Measurements from ENCODE around the gene RYK. TPM values are rescaled to one million over a fixed set of nuclear protein-coding genes. Genes with fewer than 3 reads are reported as not detected.

The RYK gene
- total RNA-seq, 1 experiment from 2014 or later = 76.1 TPM

DNA sequence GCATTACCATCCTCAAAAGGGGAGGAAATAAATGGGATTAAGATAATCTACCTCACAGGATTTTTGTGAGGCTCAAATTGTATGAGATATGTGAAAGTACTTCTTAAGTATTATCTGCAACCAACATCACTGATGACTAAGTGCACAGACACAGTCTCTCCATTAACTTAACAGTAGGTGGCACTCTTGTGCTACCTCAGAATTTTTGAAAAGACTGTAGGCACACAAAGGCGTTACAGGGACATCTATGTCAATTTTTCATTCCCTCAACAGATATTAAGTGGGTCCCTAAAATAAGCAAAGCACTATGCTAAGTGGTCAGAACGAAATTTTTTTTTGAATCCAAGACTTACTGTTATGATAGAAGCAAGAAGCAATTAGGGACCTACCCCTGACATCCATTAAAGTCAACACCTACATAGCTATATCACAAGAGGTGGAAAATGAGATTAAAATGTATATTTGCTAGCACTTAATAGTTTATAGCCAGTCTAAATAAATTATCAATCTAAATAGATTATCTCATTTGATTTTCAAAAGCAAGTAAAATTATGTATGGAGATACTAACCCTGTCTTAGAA is 52.9 kb downstream of the RYK start:
- peak overlapping the region; percentile 20 for H3K27ac Mint-ChIP-seq (ENCODE audit: low read depth, unreplicated experiment)
- H3K27me3 Mint-ChIP-seq (ENCODE audit: insufficient read depth, unreplicated experiment) = no peaks in the 10 kb centered on the region
- H3K4me3 Mint-ChIP-seq (ENCODE audit: unreplicated experiment) = no peak overlapping the region
- TF ChIP-seq, protein P1, sequence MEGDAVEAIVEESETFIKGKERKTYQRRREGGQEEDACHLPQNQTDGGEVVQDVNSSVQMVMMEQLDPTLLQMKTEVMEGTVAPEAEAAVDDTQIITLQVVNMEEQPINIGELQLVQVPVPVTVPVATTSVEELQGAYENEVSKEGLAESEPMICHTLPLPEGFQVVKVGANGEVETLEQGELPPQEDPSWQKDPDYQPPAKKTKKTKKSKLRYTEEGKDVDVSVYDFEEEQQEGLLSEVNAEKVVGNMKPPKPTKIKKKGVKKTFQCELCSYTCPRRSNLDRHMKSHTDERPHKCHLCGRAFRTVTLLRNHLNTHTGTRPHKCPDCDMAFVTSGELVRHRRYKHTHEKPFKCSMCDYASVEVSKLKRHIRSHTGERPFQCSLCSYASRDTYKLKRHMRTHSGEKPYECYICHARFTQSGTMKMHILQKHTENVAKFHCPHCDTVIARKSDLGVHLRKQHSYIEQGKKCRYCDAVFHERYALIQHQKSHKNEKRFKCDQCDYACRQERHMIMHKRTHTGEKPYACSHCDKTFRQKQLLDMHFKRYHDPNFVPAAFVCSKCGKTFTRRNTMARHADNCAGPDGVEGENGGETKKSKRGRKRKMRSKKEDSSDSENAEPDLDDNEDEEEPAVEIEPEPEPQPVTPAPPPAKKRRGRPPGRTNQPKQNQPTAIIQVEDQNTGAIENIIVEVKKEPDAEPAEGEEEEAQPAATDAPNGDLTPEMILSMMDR (IDR thresholded peaks at IDR 0.05; ENCODE audit: unreplicated experiment) = peak; percentile 83
- intact Hi-C loops (cut with micrococcal nuclease) = loop anchor here (1.0 to 5.0 kb wide), 4 partner anchors 15 to 277 kb away; no protein-coding TSS in a partner anchor
- DNase-seq (ENCODE audit: unreplicated experiment) = peak; percentile 76
- peaks cover 39% of the 10 kb centered on the region for H3K36me3 Mint-ChIP-seq (ENCODE audit: insufficient read depth, unreplicated experiment)
- ChIA-PET CTCF (interaction anchor here (0.5 to 12.3 kb wide), 35 partner anchors 10 to 379 kb away, joined by 3 to 248 read pairs (median 4); no protein-coding TSS in a partner anchor), POLR2A (interaction anchor here (1.1 kb wide), 2 partner anchors 9 to 281 kb away, joined by 3 to 5 read pairs; no protein-coding TSS in a partner anchor)
- BruUV-seq (replicated peaks) = no TSS peak
- no peaks in the 10 kb centered on the region for H3K9me3 Mint-ChIP-seq (ENCODE audit: unreplicated experiment)
- H3K4me1 Mint-ChIP-seq (ENCODE audit: insufficient read depth, unreplicated experiment) = peaks cover 29% of the 10 kb centered on the region

DNA sequence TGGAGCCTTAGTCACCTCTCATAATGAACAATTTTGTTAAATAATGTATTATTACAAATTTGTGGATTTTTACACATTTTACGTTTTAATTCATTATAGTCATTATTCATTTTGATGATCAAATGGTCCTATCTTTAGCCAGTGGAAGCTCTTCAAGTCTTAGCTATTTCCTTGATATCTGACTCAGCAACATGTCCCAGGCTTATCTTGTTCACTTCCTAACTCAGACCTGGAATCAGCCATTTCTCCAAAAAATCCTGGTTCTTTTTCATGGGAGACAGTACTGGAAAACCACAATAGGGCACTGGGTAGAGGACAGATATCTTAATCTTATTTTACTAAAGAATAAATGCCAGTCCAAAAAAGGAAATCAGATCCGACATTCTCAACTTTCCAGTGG is 56.4 kb downstream of the RYK start:
- Mint-ChIP-seq H3K27me3 (ENCODE audit: insufficient read depth, unreplicated experiment) (no peaks in the 10 kb centered on the region), H3K4me1 (ENCODE audit: insufficient read depth, unreplicated experiment) (peaks cover 12% of the 10 kb centered on the region), H3K36me3 (ENCODE audit: insufficient read depth, unreplicated experiment) (peaks cover 53% of the 10 kb centered on the region), H3K4me3 (ENCODE audit: unreplicated experiment) (no peak overlapping the region), H3K27ac (ENCODE audit: low read depth, unreplicated experiment) (no peak overlapping the region), H3K9me3 (ENCODE audit: unreplicated experiment) (no peaks in the 10 kb centered on the region)
- POLR2A ChIA-PET = no interaction called here
- intact Hi-C loops (cut with micrococcal nuclease) = no loop called here
- CTCF ChIA-PET = interaction anchor here (0.6 to 12.3 kb wide), 8 partner anchors 11 to 264 kb away, joined by 3 to 248 read pairs (median 3); no protein-coding TSS in a partner anchor
- TF ChIP-seq, protein P1 (IDR thresholded peaks at IDR 0.05; ENCODE audit: unreplicated experiment) = no peak
- DNase-seq (ENCODE audit: unreplicated experiment) = no peak
- BruUV-seq (replicated peaks) = no TSS peak

DNA sequence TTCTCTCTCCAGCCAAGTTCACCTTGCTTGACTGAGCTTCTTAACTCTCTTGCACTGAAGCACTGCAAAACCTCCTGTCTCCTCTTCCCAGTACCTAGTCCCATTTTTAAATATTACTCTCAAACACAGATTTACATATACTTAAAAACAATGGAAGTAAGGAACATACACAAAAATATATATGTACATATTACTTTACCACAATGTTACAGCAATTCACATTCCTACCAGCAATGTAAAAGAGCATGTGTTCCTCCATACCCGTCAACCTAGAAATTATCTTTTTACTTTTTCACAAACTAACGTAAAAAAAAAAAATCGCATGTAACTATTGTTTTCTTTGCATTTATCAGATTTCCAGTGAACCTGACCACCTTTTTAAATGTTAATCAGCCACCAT is 60.4 kb downstream of the RYK start:
- ChIA-PET CTCF (interaction anchor here (0.7 to 1.5 kb wide), 3 partner anchors 9 to 255 kb away, joined by 3 to 7 read pairs (median 3); no protein-coding TSS in a partner anchor), POLR2A (interaction anchor here (0.7 kb wide), 1 partner anchor 11 kb away, joined by 3 read pairs; no protein-coding TSS in a partner anchor)
- no peak overlapping the region for H3K27ac Mint-ChIP-seq (ENCODE audit: low read depth, unreplicated experiment)
- H3K4me1 Mint-ChIP-seq (ENCODE audit: insufficient read depth, unreplicated experiment) = peaks cover 5% of the 10 kb centered on the region
- intact Hi-C loops (cut with micrococcal nuclease) = no loop called here
- H3K27me3 Mint-ChIP-seq (ENCODE audit: insufficient read depth, unreplicated experiment) = no peaks in the 10 kb centered on the region
- no TSS peak for BruUV-seq (replicated peaks)
- no peak overlapping the region for H3K4me3 Mint-ChIP-seq (ENCODE audit: unreplicated experiment)
- TF ChIP-seq, protein P1 (IDR thresholded peaks at IDR 0.05; ENCODE audit: unreplicated experiment) = no peak
- no peak for DNase-seq (ENCODE audit: unreplicated experiment)
- peaks cover 58% of the 10 kb centered on the region for H3K36me3 Mint-ChIP-seq (ENCODE audit: insufficient read depth, unreplicated experiment)
- no peaks in the 10 kb centered on the region for H3K9me3 Mint-ChIP-seq (ENCODE audit: unreplicated experiment)

DNA sequence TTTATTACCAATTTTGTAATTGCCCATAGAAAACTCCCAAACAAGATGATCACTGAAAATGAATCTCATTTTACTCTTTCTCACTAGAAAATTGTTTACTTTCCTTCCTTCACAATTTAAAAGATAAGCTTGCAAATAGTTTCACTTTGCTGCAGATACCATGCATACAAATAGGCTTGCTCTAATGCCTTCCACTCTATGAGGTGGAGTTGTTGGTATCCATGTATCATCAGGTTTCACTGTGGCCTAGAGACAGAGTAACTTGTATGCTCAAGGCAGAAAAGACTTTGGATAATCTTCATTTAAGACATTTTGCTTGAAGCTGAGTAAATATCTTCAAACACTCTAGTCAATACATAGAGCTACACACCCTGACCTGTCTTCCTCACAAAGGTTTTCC is 60.8 kb downstream of the RYK start:
- H3K4me3 Mint-ChIP-seq (ENCODE audit: unreplicated experiment) = no peak overlapping the region
- H3K4me1 Mint-ChIP-seq (ENCODE audit: insufficient read depth, unreplicated experiment) = peaks cover 5% of the 10 kb centered on the region
- no peaks in the 10 kb centered on the region for H3K27me3 Mint-ChIP-seq (ENCODE audit: insufficient read depth, unreplicated experiment)
- TF ChIP-seq, protein P1 (IDR thresholded peaks at IDR 0.05; ENCODE audit: unreplicated experiment) = no peak
- ChIA-PET POLR2A (interaction anchor here (0.7 kb wide), 1 partner anchor 11 kb away, joined by 3 read pairs; no protein-coding TSS in a partner anchor), CTCF (interaction anchor here (0.7 to 1.5 kb wide), 4 partner anchors 9 to 260 kb away, joined by 3 to 7 read pairs (median 4); no protein-coding TSS in a partner anchor)
- H3K36me3 Mint-ChIP-seq (ENCODE audit: insufficient read depth, unreplicated experiment) = peaks cover 62% of the 10 kb centered on the region
- no peak for DNase-seq (ENCODE audit: unreplicated experiment)
- no peak overlapping the region for H3K27ac Mint-ChIP-seq (ENCODE audit: low read depth, unreplicated experiment)
- intact Hi-C loops (cut with micrococcal nuclease) = no loop called here
- H3K9me3 Mint-ChIP-seq (ENCODE audit: unreplicated experiment) = no peaks in the 10 kb centered on the region
- BruUV-seq (replicated peaks) = no TSS peak
